B cell (primary cell): Measurements from ENCODE around the gene SHFL. TPM values are rescaled to one million over a fixed set of nuclear protein-coding genes. Genes with fewer than 3 reads are reported as not detected.

Experiments used
- ATAC-seq: fragments of 200-7000 bp; cut with Tn5 transposase; one replicate; pipeline ENCODE4 v1.10.0; 2021; ENCODE audit warnings: low read depth, mild to moderate bottlenecking, moderate number of reproducible peaks, moderate library complexity
- CTCF ChIA-PET: fragments of 350-600 bp; sonication (Branson Sonifier 250); formaldehyde crosslinking; loops from one replicate; lab custom pipeline; 2021; ENCODE audit warnings: antibody characterized with exemption, inconsistent platforms; lab: Charles Lee
- POLR2A ChIA-PET: fragments of 350-600 bp; sonication (Branson Sonifier 250); formaldehyde crosslinking; loops from one replicate; lab custom pipeline; 2021; ENCODE audit warnings: antibody characterized with exemption; lab: Charles Lee
- DNase-seq: peaks from one replicate; pipeline ENCODE4 v3.0.0; 2013
- H2AFZ ChIP-seq: 2 replicates; pipeline ENCODE4 v1.6.1; 2012; ENCODE audit warnings: mild to moderate bottlenecking, low read depth, low read length; ENCODE audit not compliant: insufficient read depth, poor library complexity, severe bottlenecking
- H3K27ac ChIP-seq, 2 donors: 1 replicate in 1 of 2; 2 replicates in 1 of 2; pipeline ENCODE4 v1.5.1; 2012 to 2013; ENCODE audit warnings: low read length in 2 of 2, mild to moderate bottlenecking in 2 of 2, moderate library complexity in 1 of 2
- H3K27me3 ChIP-seq, 4 experiments: fragments of 200-600 bp in 1 of 4; sonication (generic) in 1 of 4; replicated peaks in 1 of 4; 1 replicate in 2 of 4; 2 replicates in 2 of 4; pipeline versions ENCODE4 v1.6.1 to v1.7.0; 2013 to 2016; ENCODE audit warnings: low read length in 3 of 4, mild to moderate bottlenecking in 2 of 4, mixed read lengths in 1 of 4, moderate library complexity in 1 of 4; ENCODE audit not compliant: insufficient read depth in 4 of 4, control insufficient read depth in 3 of 4; ENCODE audit errors: control extremely low read depth in 1 of 4
- H3K36me3 ChIP-seq, 2 experiments: replicated peaks in 1 of 2; 1 replicate in 1 of 2; 2 replicates in 1 of 2; pipeline versions ENCODE4 v1.6.1 to v1.7.1; 2013; ENCODE audit warnings: low read length in 1 of 2; ENCODE audit not compliant: insufficient read depth in 2 of 2, control insufficient read depth in 1 of 2; ENCODE audit errors: control extremely low read depth in 1 of 2, extremely low read depth in 1 of 2
- H3K4me1 ChIP-seq, 2 donors: fragments of 200-600 bp in 1 of 2; sonication (generic) in 1 of 2; 1 replicate in 1 of 2; 2 replicates in 1 of 2; pipeline versions ENCODE4 v1.5.1 to v1.6.1; 2013 to 2017; ENCODE audit warnings: low read length in 2 of 2; ENCODE audit not compliant: control insufficient read depth in 2 of 2, insufficient read depth in 2 of 2
- H3K4me2 ChIP-seq: replicated peaks from 2 replicates; pipeline ENCODE3; 2012; ENCODE audit warnings: mild to moderate bottlenecking, low read depth, low read length; ENCODE audit not compliant: poor library complexity, severe bottlenecking
- H3K4me3 ChIP-seq, 5 experiments: fragments of 200-600 bp in 1 of 5; sonication (generic) in 1 of 5; 1 replicate in 3 of 5; 2 replicates in 2 of 5; pipeline versions ENCODE4 v1.5.1 to v1.7.0; 2011 to 2016; ENCODE audit warnings: low read length in 4 of 5, mild to moderate bottlenecking in 4 of 5, low read depth in 2 of 5, control low read depth in 1 of 5, moderate library complexity in 1 of 5; ENCODE audit not compliant: insufficient read depth in 1 of 5; ENCODE audit errors: control extremely low read depth in 1 of 5, extremely low read depth in 1 of 5
- H3K79me2 ChIP-seq: fragments of 200-600 bp; sonication (generic); one replicate; pipeline ENCODE4 v1.6.0; 2016; ENCODE audit warnings: low read length; ENCODE audit not compliant: control insufficient read depth, insufficient read depth
- H3K9ac ChIP-seq: fragments of 200-600 bp; sonication (generic); 2 replicates; pipeline ENCODE4 v1.6.1; 2017; ENCODE audit warnings: mild to moderate bottlenecking, low read length, moderate library complexity
- H3K9me3 ChIP-seq, 3 donors: one replicate each; pipeline versions ENCODE4 v1.6.1 to v1.7.1; 2013; ENCODE audit warnings: low read length in 2 of 3; ENCODE audit not compliant: control insufficient read depth in 2 of 3, insufficient read depth in 1 of 3; ENCODE audit errors: control extremely low read depth in 1 of 3
- H4K20me1 ChIP-seq: 2 replicates; pipeline ENCODE4 v1.6.0; 2012; ENCODE audit warnings: mild to moderate bottlenecking, low read length; ENCODE audit not compliant: insufficient read depth, control insufficient read depth, poor library complexity, severe bottlenecking
- H3K27ac Mint-ChIP-seq: one replicate; pipeline ENCODE4 v1.8.0; 2021; ENCODE audit warnings: mixed read lengths
- H3K27me3 Mint-ChIP-seq: one replicate; pipeline ENCODE4 v1.8.0; 2021; ENCODE audit warnings: mixed read lengths
- H3K4me1 Mint-ChIP-seq: one replicate; pipeline ENCODE4 v1.8.0; 2021; ENCODE audit warnings: mixed read lengths
- H3K4me3 Mint-ChIP-seq: one replicate; pipeline ENCODE4 v1.8.0; 2021; ENCODE audit warnings: mixed read lengths
- H3K9me3 Mint-ChIP-seq: one replicate; pipeline ENCODE4 v1.8.0; 2022; ENCODE audit warnings: mixed read lengths; ENCODE audit not compliant: insufficient read depth
- EZH2 ChIP-seq: IDR thresholded peaks from 2 replicates; pipeline ENCODE4 v1.6.1; 2012; ENCODE audit warnings: borderline replicate concordance, low read depth, mild to moderate bottlenecking, moderate library complexity, low read length; ENCODE audit not compliant: insufficient read depth, poor library complexity, severe bottlenecking
- WGBS: methylation state at CpG from one replicate; pipeline ENCODE4 v1.1.5; 2013; ENCODE audit warnings: missing lambda C conversion rate; ENCODE audit not compliant: insufficient coverage; 5-methylcytosine and 5-hydroxymethylcytosine counted together
- intact Hi-C: fragments of 100-400 bp; cut with micrococcal nuclease; formaldehyde crosslinking; loops from one replicate; pipeline ENCODE4 v1.10.0; 2022
- polyA plus RNA-seq: library from polyadenylated mRNA; depleted of rRNA; stranded (reverse); fragments of >200 nt; gene quantifications from 2 replicates; pipeline ENCODE4 v1.2.3, GENCODE V29; 2012
- total RNA-seq, 2 donors: library from RNA; stranded (reverse); fragments of 120-200 nt in 1 of 2; gene quantifications; 1 replicate in 1 of 2; 2 replicates in 1 of 2; pipeline versions ENCODE4 v1.2.3 to v1.2.4, GENCODE V29; 2013 to 2022
- TF ChIP-seq, protein P1 (sequence below): fragments of 200-600 bp; IDR thresholded peaks from one replicate; pipeline ENCODE4 v1.8.0; 2022; ENCODE audit warnings: antibody characterized with exemption, mild to moderate bottlenecking

SHFL gene
- total and polyA plus RNA-seq, 2 donors (not counting 1 experiment from before 2014, with no cell fraction given) = 109 to 205 TPM

DNA sequence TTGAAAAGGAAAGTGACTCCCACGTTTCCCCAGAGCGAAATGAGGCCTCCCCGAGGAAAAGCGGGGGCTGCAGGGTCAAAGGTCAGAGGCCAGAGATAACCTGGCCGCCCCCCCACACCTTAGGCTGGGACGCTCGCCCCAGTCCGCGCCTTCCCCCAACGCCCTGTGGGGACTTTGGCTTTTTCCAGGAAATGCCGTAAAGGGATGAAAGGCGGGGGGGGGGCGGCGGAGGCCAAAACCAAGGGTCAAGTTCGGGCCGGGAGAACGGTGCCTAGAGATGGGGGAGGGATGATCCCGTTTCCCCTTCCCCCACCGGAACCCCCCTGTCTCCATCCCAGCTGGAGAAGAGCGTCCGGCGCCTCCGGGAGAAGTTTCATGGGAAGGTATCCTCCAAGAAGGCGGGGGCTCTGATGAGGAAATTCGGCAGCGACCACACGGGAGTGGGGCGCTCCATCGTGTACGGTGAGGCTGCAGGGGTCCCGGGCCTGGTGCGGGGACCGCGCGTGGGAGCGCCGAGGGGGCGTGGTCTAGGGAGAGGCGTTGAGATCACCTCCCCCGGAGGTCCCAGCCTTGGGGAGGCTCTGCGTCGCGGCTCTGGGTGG lies 575 bp downstream of the SHFL start:
- POLR2A ChIA-PET = interaction anchor here (0.7 kb wide), 2 partner anchors 16 to 19 kb away, joined by 4 to 5 read pairs; partner anchors contain the start of genes ANGPTL6 and PPAN
- H3K36me3 ChIP-seq = peaks cover 0 to 9% of the 10 kb centered on the region in 2 experiments
- H3K9ac ChIP-seq = peak overlapping the region; percentile 96
- peak overlapping the region; percentile 50 to 99 (median 96) for H3K4me3 ChIP-seq
- peak overlapping the region; percentile 100 for H3K4me2 ChIP-seq
- no peak for ATAC-seq
- peak overlapping the region; percentile 91 for H2AFZ ChIP-seq
- peak overlapping the region; percentile 63 for H3K27ac Mint-ChIP-seq
- H3K27ac ChIP-seq = peak overlapping the region; percentile 70 to 80
- H3K9me3 ChIP-seq = no peaks in the 10 kb centered on the region
- peaks cover 9% of the 10 kb centered on the region for H3K79me2 ChIP-seq
- H3K9me3 Mint-ChIP-seq = no peaks in the 10 kb centered on the region
- H3K27me3 Mint-ChIP-seq = no peaks in the 10 kb centered on the region
- H3K4me3 Mint-ChIP-seq = peak overlapping the region; percentile 89
- intact Hi-C loops = loop anchor here (1.0 to 10.0 kb wide), 4 partner anchors 10 to 108 kb away; partner anchors contain the start of genes DNMT1 and PPAN
- H3K4me1 Mint-ChIP-seq = peaks cover 19% of the 10 kb centered on the region
- no peaks in the 10 kb centered on the region for H4K20me1 ChIP-seq
- peaks cover 6 to 20% of the 10 kb centered on the region in 2 donors for H3K4me1 ChIP-seq
- DNase-seq = peak; percentile 42
- TF ChIP-seq, protein P1, sequence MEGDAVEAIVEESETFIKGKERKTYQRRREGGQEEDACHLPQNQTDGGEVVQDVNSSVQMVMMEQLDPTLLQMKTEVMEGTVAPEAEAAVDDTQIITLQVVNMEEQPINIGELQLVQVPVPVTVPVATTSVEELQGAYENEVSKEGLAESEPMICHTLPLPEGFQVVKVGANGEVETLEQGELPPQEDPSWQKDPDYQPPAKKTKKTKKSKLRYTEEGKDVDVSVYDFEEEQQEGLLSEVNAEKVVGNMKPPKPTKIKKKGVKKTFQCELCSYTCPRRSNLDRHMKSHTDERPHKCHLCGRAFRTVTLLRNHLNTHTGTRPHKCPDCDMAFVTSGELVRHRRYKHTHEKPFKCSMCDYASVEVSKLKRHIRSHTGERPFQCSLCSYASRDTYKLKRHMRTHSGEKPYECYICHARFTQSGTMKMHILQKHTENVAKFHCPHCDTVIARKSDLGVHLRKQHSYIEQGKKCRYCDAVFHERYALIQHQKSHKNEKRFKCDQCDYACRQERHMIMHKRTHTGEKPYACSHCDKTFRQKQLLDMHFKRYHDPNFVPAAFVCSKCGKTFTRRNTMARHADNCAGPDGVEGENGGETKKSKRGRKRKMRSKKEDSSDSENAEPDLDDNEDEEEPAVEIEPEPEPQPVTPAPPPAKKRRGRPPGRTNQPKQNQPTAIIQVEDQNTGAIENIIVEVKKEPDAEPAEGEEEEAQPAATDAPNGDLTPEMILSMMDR = no peak
- no peak for TF ChIP-seq EZH2
- H3K27me3 ChIP-seq = no peaks in the 10 kb centered on the region
- CTCF ChIA-PET = no interaction called here
- WGBS = 4% methylated on average over 30 of the region's 43 CpGs
